Activated CD4-positive, alpha-beta T cell treated with anti-CD3 and anti-CD28 coated beads, Interleukin-2, amount 50 U/mL, for 48 hours (primary cell): ENCODE data around the gene CHMP2A.
"Not testable (repeated sequence)": the region's sequence is repeated elsewhere in the genome, so short reads cannot be mapped to it uniquely, and the experiment has no call there.

ENCODE experiments used
- DNase-seq, 2 experiments: peaks; one replicate each; pipeline ENCODE4 v3.0.0-alpha.2; 2020

The CHMP2A gene

DNA sequence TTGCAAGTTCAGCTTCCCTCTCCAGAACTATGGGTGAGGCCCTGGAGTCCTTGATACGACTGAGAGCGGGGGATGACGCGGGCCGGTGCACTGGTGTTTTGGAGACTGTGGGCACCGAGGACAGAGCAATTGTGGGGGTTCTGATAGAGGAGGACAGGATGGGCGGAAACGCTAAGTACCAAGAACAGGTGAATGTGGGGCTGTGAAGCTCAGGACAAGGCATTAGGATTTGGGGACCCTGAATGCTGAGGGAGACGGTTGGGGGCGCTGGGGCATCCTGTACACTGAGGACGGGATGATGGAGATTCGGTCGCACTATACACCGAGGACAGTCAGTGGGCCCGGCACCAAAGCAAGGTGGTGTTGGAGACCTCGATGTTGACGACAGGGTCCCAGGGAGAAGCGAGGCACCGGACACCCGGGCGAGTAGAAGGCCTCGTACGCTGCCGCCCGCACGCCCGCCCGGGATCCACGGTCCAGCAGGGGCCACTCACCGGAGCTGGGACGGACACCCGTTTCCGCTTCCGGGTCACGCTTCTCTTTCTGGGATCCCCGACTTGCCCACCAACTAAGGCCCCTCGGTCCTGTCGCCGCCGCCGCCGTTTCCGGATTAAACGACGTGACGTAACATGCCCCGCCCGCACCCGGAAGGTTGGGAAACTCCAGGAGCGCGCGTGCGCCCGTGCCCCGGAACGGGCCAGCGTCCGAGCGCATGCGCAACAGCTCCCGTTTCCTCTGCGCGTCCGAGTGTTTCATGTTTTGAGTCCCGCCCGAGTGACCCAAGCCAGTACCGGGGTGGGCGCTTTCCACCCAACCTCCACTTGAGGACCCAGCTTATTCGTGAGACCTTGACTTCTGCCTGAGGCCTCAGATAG, at the start of gene CHMP2A:
Gene CHMP2A, minus strand, starts transcription at position 612 of the 875 bp plus-strand sequence. CDS start 893 bp downstream, outside the sequence.
- peak; percentile 99 to 100 for DNase-seq

DNA sequence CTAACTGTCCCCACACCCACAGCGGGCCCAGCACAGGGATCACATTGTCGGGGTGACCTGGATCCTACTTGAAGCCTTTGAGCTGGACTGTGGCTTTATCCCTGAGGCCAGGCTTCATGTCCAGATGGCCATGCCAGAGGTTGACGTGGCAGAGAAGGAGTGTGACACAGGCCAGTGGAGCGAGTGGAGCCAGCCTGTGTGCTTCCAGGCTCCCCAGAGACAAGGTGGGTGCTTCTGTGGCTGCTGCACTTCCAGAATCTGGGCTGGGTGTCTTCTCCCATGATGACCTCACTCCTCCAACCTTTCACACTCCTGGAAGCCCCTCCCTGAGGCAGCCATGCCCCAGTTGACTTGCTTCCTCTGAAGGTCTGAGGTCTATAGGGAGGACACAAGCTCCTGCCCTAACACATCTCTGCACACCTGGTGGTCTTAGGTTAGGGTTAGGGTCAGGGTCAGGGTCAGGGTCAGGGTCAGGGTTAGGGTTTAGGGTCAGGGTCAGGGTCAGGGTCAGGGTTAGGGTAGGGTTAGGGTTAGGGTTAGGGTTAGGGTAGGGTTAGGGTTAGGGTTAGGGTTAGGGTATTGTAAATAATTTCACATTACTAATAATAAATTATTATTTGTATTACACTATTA, 31.3 kb upstream of the CHMP2A start:
- DNase-seq = no peak

DNA sequence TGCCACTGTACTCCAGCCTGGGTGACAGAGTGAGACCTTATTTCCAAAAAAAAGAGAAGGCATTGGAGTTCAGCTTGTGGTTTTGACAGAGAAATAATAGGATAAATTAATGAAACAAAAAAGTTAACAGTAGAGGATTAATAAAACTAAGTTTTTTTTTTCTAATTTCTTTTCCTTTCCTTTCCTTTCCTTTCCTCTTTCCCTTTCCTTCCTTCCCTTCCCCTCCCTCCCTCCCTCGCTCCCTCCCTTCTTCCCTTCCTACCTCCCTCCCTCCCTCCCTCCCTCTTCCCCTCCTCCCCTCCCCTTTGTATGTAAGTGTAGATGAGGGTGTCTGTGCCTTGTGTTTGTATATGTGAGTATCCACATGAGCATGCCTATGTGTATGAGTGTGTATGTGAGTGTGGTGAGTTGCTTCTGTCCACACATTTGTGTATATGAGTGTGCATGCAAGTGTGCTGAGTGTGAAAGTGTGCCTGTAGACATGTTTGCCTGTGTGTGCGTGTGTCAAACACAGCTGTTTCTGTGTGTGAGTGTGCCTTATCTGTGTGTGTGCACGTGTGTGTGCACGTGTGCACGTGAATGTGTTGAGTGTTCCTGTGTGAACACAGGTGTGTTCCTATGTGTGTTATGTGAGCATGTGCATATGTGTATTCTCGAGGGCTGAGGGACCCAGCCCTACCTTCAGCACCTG, 30.7 kb upstream of the CHMP2A start:
- no peak for DNase-seq

DNA sequence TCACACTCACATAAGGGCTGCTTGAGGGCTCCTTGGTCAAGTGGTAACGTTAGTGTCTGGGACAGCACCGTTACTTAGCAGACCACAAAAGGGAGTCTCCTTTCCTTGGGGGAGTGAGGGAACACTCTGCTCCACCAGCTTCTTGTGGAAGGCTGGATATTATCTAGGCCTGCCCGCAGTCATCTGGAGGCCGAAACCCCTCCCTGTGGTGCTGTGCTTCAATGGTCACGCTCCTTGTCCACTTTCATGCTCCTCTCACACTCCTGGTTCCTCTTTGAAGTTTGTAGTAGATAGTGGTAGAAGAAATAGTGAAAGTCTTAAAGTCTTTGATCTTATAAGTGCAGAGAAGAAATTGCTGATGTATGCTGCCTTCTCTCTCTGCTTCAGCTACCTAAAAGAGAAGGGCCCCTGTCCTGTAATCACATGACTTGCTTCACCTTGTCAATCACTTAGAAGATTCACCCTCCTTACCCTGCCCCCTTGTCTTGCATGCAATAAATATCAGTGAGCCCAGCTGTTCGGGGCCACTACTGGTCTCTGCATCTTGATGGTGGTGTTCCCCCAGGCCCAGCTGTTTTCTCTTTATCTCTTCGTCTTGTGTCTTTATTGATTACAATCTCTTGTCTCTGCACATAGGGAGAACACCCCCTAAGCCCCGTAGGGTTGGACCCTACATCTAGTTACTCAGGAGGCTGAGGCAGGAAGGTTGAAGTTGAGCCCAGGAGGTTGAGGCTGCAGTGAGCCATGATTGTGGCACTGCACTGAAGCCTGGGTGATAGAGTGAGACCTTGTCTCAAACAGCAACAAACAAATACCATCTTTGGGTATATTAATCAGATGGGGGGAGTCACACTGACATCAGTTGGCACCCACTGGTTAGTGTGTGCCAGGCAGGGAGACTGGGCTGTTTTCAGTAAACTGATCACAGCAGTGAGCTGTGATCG, 29.9 kb upstream of the CHMP2A start:
- no peak for DNase-seq

DNA sequence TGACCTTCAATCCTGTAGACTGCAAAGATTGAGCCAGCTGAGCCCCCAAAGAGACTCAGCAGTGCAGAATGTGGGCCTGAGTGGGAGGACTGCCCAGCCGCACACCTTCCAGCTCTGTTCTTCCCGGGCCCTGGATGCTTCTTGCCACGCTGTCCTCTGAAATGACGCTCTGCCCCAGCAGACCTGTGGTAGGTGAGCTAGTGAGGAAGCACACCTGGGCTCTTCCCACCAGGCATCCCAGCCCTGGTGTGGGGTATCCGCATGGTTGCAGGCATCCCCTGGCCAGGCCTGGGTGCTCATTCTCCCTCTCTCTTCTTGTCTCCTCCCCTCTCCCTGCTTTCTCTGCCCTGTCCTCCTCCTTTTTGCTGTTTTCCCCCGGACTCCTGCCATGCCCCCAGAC, 28.1 kb upstream of the CHMP2A start:
- DNase-seq = no peak

DNA sequence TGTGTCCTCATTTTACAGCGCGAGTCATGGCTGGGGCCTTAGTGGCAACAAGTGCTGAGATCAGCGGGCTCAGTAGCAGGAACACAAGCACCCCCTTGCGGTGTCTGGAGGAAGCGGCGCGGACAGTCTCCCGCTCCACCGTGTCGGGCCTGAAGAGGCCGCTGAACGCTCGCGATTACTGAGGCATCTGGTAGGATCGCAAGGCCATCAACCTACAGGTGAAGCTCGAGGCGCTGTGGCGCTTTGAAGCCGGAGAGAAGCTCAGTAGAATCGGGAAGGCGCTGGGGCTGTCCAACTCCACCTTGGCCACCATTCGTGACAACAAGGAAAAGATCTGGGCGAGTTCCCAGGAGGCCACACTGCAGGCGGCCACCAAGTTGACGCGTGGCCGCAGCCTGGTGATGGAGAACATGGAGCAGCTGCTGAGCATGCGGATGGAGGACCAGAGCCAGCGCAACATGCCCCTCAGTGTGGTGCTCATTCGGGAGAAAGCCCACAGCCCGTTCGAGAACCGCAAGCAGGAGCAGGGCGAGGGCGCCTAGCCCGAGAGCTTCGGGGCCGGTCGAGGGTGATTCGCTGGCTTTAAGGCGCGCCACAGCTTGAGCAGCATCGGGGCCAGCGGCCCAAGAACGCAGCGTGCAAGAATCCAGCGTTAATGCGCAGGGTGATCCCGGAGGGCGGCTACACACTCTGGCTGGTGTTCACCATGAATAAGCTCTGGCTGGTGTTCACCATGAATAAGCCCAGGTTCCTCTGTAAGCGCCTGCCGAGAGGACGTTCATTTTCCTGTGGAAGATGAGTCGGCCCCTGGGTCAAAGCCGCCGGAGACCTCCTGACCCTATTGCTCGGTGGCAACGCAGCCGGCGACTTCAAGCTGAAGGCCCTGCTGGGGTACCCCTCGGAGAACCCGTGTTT, 26.6 kb upstream of the CHMP2A start:
- DNase-seq = peak; percentile 92 to 95

DNA sequence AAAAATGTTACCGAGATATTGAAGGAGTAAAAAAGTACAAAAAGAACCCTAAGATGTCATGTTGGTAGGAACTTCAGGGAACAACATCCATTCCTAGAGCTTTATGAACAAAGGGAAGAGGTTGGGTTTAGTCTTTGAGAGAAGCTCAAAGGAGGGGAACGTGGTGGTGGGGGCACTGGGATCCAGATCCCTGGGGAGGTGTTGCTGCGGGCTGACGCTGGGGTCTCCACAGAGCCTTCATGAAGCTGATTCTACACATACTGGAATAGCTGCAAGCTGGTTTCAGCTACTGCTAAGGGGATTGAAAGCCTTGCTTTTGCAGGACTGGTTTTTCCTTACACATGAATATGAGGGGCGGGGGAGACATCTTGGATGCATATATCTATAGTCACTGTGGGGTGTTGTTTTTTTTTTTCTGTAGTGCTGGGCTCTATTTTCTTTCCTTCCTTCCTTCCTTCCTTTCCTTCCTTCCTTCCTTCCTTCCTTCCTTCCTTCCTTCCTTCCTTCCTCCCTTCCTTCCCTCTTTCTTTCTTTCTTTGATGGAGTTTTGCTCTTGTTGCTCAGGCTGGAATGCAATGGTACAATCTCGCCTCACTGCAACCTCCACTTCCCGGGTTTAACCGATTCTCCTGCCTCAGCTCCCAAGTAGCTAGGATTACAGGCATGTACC, 24.7 kb upstream of the CHMP2A start:
- DNase-seq = no peak

DNA sequence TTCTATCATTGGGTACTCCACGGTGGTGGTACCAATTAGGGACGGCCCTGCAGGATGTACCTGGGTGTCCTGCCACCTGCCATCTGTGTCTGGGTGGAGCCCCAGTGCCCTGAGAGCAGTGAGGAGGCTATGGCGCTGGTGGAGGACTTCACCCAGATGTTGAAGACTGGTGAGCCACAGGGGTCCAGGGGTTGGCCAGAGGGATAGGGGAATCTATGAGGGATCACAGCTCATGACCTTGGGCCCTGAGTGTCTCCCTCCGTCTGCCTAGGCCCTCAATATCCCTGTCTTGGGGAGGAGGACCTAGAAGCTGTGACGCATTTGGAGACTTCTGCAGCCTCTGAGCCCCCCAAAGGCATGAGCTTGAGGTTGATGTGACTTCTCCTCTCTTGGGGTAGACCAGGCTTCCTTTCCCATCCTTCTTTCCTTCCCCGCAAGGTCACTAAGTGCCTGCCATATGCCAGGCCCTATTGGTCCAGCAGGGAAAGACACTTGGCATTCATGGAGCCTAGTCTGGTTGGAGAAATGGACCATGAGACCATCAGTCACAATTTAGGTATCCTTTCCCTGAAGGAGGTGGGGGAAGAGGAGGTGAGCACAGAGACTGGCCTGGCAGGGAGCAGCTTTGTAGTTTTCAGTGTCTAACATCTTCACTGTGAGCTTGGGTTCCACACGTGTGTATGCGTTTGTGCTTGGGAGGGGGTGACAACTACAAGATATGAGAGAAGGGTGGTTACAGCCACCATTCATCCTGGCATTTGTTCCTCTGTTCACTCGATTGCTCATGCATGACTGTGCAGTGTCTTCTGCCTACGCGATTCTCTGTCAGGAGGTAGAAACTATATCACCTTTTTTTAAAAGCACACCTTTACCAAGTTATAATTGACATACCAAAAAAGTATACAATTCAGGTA, 23.4 kb upstream of the CHMP2A start:
- peak; percentile 19 to 30 for DNase-seq

DNA sequence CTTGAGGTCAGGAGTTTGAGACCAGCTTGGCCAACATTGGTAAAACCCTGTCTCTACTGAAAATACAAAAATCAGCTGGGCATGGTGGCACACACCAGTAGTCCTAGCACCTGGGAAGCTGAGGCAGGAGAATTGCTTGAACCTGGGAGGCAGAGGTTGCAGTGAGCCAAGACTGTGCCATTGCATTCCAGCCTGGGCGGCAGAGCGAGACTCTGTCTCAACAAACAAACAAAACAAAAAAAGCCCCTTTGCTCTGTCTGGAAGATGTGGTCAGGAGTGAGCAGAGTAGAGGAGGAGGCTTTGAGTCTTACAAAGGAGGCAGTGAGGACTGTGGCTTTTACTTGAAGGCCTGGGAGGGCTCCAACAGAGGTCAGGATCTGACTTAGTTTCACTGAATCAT, 22.7 kb upstream of the CHMP2A start:
- not testable (repeated sequence) for DNase-seq

DNA sequence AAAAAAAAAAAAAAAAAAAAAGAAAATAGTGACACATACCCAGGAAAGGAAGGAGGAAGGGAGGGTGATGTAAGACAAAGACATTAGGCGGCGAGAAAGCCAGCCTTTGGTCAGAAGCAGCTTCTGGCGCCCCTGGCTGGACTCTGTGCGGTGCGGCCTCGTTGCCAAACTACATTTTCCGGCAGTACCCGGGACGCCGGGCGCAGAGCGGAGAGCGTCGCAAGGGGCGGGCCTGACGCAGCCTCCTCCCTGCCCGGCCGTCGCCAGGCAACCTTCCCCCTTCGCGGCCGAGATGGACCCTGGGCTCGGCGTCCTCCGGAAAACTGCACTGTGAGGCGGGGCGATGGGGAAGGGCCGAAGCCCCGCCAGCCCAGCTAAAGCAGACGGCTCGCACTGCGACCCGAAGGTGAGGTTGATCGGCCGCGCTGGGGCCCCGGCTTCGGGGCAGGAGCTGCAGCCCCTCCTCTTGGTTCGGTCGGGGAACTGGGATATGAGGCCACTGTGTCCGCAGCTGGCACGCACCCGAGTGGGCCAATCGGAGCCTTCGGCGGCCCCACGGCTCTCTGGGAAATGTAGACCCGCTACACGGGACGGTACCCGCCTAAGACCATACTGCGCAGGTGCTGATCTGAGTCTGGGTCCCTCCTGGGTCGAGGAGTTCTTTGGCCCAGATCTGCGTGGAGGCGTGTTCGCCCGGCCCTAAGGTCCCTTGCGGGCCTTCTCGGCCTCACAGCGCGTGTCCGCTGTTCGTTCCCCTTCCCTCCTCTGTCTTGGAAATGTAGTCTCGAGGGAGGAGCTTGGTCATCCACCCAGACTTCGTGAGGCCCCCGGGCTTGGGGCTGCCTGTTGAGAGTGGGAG, 20.5 kb upstream of the CHMP2A start:
- DNase-seq = peak; percentile 85 to 89

DNA sequence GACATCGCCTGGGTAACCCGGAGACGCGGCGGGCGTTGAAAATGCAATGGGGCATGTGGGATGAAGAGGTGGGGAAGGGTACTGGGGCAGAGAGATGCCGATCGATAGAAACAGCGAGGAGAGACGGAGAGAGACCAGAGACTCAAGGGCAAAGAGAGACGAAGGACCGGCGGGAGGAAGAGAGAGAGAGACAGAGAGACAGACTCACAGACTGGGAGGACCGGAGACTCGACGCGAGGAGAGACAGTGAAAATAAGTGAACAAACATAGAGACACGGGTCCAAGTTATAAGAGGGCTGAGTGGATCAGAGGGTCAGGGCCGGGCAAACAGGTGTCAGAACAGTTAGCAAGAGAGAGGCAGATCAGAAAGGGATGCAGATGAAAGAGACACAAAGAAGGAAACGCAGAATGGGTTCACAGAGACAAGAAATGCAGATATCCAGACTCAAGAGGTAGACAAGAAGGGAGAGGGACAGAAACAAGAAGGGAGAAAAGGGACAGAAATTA, 18.8 kb upstream of the CHMP2A start:
- no peak for DNase-seq

DNA sequence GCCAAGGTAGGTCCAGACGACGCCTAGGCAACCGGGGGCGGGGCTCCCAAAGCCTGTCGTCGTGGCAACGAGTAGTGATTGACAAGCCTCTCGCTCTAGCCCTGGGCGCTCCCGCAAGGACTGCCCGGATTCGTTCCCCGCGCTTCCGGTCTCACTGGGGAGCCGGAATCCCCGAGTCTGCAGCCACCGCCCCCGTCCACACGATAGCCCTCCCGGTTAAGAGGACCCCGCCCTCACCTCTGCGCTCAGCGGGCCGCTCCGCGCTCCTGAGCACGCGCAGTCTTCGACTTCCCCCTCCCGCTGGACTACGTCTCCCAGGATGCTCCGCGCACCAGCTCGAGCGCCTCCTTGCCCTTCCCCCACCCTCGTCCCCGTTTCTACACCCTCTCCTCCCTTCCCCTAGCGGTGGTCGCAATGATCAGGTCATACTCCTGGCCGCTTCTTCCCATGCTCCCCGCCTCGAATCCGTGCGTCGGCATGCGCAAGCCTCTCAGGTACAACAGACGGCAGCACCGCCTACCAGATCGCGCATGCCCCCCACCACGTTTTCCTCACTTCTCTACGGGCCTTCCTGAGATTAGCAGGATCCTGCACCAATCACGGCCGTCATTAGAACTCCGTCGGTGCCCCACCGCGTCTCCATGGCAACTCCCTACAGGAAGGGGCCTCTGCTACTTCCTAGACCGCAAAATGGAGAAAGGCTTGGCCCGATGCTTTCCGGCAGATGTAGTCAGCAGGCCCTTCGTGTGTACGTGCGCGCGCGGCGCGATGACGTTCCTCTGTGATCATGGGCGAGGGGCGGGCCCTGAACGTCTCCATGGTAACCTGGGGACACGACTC, 18.1 kb upstream of the CHMP2A start, which contains the start of gene MZF1:
Gene MZF1, minus strand, starts transcription at position 518 of the 840 bp plus-strand sequence. CDS start 1,946 bp downstream, outside the sequence.
- peak; percentile 99 to 100 for DNase-seq

DNA sequence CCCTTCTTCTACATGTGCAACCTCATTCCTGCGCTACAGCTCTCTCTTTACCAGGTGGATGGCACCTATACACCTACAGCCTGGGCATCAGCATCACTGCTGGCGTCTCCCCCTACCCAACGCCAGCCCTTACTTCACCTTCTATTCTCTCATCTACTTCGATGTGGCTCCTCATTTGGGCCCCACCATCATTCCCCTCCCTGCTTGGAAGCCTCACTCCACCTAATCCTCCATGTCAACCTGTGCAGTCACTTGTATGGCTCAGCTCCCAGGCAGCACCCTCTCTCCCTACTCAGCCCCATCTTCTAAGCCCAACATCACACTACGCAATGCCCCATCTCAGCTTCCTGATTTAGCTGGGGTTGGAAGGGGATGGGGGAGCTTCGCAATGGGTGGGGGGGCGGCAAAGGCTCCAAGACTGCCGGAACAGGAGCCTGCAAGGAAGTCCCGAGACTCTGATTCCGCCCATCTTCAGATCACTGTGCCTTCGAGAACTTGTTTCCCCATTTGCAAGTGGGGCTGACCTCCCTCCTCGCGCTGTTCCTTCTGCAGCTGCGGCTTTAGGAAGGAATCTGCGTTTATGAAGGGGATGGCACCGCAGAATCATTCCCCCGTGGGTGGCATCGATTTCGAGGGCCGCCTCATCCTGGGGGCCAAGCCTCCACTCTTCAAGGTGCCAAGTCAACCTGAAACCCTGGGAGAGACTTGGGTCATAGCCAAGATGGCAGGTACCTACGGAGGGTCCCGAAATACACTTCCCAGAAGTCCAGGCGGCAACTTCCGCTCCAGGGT, 17.3 kb upstream of the CHMP2A start:
- peak in 1 of 2 experiments; percentile 2 for DNase-seq

DNA sequence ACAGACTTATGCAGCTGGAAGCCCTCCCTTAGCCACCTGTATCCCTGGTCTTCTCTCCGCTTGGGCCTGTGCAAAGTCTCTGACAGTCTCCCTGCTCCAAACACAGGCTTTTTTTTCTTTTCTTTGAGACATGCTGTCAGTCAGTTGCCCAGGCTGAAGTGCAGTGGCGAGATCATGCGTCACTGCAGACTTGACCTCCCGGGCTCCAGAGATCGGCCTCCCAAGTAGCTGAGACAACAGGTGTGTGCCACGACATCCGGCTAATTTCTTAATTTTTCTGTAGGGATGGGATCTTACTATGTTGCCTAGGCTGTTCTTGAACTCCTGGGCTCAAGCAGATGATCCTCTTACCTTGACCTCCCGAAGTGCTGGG, 16.7 kb upstream of the CHMP2A start:
- DNase-seq = peak in 1 of 2 experiments; percentile 2

DNA sequence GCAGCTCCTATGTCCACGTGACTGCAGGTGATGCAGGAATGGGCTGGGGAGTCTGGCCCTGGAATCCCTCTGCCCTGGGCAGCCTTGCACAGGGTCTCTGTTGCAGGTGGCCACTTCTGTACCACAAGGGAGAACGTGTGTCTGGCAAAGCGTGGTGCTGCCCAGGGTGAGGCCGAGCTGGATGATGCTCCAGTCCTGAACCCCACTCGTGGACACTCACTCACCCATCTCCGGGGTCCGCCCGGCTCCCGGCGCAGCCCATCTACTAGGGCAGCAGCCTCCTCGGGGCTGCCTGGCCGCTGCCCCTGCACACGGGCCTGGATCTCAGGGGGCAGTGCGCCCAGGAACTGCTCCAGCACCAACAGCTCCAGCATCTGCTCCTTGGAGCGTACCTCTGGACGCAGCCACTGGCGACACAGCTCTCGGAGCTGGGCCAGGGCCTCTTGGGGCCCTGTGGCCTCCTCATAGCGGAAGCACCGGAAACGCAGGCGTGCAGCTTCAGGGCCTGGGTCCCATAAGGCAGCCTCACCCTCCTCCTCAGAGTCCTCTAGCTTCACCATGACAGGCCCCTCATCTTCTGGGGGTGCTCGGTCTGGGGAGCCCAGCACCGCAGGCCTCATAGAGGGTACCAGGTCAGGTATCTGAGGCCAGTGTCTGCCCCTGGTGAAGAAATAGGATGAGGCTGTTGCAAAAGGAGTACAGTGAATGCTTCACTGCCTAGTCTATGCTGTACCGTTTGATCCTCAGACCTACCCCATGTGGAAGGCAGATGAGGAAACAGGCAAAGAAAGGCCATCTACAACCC, 16.1 kb upstream of the CHMP2A start:
- peak in 1 of 2 experiments; percentile 3 for DNase-seq
